Measurements from ENCODE around the gene TSPAN9.

Gene TSPAN9

DNA sequence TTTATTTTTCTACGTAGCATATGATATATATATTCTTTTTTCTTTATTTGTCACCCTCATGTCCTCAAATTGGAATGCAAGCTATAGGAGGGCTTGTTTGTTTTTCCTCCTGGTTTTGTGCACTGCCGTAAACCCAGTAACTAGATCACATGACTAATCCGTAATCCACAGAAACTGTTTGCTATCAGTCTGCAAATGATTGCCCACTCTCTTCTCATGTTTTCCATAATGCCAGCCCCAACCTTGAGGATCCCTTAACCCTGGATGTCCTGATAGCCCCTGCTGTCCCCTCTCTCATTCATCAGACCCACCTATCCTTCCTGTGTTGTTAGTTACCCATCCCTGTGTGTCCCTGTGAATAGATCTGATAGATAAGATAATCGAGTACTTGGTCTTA is 94.0 kb downstream of the TSPAN9 start:
- DNase-seq: no peak

DNA sequence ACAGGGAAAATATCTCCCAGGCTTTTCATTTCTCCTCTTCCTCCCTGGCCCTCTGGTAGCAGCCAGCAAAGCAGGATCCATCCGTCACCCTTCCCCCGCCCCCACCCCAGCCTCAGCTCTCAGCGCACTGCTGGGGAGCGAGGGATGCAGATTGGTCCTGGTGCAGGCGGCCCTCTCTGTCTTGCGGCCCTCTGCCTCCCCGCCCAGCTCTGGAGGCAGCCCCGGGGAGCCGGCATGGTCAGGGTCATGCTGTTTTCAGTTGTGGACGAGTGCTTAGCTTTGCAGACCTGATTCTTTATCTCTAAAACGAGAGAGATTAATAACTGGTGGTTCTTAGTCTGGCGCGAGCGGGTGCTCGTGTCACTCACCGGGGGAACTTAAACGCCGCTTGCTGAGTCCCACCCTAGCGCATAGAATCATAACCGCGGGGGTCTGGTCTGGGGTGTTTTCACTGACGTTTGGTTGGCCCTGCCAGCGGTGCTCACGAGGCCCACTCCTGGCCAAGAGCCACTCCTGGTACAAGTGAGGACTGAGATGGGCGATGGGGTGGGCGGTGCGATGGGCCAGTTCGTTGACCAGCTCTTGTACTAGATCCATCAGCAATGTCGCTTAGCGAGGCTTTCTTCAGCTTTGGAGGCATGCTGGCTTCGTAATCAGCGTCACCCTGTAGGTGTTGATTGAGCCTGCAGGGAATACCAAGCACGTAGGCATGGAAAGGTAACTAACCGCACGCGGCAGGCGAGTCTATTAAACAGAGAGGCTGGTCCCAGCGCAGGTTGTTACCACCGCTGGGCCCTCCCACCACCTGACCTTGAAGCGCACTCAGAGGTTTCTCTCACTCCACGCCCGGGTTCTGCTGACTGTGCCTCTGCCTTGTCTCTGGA is 95.2 kb downstream of the TSPAN9 start:
- DNase-seq: no peak

DNA sequence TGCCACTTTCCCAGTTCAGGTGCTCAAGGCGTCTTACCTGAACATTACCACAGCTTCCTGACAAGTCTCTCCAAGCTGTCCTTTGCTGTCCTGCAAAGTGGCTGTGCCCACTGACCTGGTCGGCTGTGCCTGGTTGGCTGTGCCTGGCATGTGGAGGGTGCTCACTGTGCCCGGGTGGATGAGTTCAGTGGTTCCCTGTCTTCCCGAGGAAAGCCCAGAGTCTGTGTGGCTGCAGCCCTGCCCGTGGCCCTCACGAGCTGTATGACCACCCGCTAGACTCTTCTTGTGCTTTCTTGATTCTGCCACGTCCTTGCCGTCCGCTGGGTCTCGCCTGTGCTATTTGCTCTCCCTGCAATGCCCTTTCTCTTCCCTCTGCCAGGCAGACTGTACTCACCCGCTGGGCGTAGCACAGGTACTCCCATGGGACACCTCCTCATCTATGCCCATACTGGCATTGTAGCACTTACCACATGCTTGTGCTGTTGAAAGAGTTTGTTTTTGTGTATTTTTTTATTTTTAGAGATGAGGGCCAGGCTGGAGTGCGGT is 95.9 kb downstream of the TSPAN9 start:
- no peak for DNase-seq

DNA sequence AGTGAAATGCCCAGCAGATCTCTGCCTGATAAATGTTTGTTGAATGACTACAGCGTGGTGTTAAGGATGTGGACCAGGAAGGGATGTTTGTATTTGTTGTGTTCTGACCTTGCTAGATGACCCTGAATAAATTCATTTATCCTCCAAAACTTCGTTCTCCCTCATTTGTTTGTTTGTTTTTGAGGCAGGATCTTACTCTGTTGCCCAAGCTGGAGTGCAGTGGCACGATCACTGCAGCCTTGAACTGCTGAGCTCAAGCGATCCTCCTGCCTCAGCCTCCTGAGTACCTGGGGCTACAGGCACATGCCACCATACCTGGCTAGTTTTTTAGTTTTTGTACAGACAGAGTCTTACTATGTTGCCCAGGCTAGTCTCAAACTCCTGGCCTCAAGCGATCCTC is 96.7 kb downstream of the TSPAN9 start:
- no peak for DNase-seq

DNA sequence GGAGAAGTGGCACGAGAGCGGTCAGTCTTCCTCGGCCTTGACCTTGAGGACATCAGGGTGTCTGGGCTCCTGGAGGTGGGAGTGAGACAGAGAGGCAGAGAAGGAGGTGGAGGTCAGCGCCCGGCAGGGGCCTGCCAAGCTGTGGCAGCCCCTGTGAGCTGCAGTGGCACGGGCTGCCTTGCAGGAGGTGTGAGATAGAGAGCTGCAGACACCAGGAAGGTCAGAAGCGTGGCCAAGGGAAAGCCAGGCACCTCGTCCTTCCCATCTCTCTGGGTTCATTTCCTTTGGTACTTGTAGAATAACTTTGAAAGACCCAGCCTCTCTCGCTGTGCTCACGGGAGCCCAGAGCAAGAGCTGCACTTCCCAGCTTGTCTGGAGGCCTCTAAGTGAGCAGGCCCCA is 98.1 kb downstream of the TSPAN9 start:
- DNase-seq: no peak

DNA sequence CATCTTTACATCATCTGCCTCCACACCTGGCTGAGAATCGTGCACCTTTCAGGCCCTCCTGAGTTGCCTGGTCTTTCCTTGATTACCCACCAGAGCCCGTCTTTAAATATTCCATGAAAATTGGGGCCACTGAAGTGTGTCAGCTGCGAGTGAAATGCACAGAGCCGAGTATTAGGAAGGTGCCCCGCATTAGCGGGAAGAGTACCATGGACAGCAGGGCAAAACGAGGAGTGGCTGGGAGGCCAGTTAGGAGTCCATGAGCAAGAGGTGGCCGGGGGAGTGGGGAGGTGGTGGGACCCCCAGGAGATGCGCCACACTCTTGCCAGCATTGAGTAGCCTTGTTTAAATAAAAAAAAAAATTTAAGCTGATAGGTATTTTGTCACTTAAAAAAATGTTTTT is 99.6 kb downstream of the TSPAN9 start:
- DNase-seq: no peak

DNA sequence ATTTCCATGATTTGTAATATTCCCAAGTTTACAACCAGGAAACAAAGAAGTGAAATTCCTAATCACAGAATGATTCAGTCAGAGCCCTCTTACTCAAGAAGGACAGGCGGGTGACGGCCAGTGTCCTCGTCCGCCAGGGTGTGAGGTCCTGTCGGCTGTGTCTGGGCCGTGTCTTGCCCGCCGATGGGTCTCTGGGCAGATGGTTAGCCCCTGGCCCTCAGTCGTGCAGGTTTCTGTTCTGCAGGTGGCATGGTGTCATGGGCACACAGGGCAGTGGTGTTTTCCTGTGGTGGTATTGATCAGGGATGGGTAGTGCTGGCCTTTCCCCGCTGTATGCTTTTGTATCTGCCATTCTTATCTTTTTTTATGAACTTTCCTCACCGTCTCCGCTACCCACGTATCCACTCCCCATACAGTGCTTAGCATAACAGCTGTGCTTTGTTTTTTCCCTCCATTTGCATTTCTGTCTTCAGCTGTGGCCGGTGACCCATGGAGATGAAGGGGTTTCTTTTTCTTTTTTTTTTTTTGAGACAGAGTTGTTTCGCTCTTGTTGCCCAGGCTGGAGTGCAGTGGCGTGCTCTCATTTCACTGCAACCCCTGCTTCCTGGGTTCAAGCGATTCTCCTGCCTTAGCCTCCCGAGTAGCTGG is 100.7 kb downstream of the TSPAN9 start:
- DNase-seq: no peak

DNA sequence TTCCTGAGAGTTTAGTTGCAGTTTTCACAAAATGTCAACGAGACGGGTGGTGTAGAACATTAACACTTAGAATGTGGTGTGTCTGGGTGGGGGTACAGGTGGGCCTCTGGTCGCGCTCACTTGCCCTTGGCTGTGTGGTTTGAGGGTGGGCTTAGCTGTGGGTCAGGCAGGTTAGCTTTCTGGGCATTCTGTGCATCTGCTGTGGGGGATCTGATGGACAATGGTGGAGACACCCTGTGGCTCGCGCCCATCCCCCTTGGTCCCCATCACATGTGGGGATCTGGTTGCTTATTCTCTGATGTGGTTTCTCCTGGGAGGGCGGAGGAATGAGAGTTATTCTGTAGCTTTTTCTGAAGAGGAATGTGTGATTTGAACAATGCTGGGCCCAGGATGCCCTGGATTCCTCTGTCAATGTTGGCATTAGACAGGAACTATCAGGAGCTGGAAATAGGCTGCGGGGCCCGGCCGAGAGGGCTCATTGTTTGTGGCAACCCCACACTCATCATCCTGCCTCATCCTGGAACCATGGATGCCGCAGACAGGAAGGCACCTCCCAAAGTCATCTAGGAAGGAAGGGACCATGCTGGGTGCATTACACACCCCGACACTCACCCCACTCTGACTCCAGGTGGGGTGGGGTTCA is 101.6 kb downstream of the TSPAN9 start:
- no peak for DNase-seq

DNA sequence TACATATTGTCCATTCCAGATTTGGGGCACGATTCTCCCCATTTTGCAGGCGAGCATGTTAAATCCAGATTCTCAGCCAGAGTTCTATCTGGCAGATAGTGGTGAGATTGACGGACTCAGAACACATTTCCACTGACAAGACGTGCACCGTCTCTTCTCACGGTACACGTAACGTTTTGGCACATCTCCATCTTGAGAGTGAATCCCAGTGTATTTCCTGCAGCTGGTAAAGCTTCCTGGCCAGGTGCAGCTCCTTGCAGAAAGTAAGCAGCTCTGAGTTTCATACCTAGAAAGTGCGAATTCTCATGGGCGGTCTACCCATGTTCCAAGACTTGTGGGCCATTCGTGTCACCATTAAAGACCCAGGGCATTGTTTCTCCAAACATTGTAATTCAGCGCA is 102.6 kb downstream of the TSPAN9 start:
- DNase-seq: no peak

DNA sequence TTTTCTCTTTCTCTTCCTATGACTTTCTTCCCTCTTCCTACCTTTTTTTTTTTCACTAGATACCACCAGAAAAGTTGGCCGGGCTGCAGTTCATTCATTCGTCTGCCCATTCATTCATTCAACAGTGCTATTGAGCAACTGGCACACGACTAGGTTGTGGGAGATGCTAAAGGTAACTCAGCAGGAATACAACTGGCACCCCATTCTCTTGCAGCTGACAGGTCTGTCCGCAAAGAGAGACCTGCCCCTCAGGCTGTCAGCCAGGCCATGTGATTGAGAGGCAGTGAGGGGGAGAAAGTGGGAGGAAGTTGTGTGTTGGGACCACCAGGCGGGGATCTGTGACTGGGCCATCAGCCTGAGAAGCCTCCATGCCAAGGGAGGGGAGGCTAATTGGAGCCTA is 105.2 kb downstream of the TSPAN9 start:
- DNase-seq: no peak

DNA sequence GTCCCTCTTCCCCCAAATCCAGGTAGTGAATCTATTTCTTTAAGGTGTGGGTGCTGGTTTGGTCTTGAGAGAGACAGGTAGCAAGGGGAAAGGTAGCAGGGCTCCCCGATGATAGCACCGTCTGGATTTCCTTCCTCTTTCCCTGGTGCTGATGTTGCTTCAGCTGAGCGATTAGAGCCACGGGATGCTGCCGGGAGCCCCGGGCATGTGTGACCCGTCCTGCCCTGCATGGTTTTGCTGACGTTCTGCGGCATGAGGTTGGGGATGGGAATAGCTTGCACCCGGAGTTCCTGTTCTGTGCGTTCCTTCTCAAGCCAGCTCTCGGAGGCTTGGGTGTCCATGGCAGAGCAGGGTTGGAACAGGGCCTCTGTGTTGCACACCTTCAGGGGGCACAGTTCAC is 107.3 kb downstream of the TSPAN9 start:
- DNase-seq: no peak

DNA sequence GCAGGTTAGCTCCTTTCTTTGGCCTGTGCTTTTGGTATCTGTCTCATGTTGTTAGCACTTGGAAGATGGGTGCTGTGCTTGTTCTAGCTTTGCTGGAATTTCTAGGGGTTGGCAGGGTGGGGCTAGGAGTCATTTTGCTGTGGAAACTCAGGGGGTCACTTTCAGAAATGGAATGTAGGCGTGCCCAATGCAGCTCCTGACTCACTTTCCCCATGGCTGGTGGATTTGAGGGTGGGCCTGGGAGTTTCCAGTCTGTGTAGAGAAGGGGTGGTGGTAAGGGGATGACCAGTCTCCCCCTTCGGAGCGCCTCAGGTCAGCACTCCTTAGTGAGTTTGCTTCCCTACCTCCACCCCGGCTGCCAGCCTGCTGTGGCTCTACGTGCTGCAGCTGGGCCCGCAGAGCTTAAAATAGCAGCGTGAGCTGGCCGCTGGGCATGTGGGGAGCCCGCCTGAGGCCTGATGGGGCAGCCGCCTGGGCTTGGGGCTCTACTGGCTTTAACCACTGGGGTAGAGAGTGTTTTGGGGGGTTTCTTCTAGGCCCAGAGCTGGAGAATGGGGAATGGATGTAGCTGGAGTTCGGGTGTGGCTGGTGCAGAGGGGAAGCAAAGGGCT is 108.2 kb downstream of the TSPAN9 start:
- DNase-seq: no peak

DNA sequence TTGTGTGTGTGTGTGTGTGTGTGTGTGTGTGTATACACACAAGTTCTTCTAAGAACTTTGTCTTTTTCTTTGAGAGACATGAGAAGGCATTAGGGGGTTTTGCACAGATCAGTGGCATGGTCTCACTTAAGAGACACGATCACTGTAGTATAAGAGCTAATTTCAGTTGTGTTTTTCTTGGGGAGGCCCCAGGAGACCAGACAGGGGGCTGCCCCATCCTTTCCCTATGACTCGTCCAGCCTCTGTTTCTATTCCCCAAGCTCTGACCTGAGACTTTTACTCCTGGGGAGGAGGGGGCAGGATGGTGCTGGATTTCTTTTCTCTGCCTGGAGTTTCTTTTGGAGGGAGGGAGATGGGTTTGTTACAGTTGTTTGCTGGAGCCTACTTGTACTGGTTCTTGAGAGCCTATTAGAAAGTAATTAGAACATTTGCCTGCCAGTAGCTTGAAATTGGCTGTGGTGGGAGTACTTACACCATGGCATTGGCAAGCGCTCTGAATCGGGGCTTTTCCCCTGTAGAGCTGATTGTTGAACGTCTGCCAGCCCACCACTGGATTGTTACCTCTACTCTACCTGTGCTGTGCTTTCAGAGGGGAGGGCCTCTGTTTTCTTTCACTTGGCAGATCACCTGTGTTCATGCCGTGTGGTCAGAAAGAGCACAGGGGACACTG is 109.5 kb downstream of the TSPAN9 start:
- no peak for DNase-seq

DNA sequence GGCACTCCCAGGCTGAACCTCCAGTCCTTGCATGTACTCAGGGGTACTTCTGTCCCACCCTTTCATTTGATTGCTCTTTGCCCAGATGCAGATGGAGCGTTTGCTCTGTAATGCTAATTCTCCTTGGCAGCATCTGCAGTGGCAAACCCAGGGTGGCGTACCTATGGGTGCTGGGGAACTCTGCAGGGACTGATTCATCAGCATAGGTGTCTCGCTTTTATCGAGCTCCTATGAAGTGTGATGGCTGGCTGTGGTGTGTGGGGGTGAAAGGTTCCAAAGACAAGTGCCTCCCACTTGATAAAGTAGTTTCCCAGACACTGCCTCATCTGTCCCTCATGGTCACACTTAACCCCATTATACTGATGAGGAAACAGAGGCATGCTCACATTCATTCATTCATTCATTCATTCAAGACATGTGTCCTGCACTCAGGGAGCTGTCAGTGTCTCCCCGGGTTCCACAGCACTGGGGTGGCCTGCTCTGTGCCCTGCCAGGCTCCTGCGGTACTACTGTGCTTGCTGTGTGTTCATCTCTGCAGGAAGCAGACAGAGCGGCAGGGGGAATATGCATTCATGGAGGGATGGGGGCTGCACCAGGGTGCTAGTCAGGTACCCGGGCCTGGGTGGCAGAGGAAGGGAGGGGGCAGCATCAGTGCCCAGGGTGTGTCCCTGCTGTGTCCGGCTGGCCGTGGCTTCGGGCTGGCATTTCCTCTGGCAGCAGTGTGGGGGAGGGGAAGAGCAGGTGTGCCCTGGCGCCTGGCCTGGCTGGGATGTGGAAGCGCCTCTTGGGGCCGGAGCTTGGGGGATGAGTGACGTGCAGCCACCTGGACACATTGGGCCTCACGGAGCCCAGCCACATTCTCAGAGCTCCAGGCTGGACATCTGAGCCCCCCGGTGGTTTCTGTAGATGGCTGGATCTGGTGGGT is 110.9 kb downstream of the TSPAN9 start:
- DNase-seq: no peak

DNA sequence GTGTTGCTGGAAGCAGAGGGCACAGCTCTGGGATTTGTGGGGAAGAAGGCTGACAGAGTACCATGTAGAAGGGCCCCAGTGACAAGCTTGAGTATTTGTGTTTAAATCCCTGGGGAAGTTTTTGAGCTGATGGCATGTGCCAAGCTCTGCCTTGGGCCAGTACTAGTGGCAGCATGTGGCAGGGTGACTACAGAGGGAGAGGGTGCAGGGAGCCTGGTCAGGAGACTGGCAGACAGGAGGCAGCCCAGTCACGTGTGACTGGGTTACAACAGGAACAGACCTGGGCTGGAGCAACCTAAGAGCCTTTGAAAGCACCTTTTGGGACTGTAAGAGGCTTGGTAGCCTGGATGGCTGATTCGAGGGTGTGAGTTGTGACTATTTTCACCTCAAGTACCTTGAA is 112.1 kb downstream of the TSPAN9 start:
- no peak for DNase-seq

DNA sequence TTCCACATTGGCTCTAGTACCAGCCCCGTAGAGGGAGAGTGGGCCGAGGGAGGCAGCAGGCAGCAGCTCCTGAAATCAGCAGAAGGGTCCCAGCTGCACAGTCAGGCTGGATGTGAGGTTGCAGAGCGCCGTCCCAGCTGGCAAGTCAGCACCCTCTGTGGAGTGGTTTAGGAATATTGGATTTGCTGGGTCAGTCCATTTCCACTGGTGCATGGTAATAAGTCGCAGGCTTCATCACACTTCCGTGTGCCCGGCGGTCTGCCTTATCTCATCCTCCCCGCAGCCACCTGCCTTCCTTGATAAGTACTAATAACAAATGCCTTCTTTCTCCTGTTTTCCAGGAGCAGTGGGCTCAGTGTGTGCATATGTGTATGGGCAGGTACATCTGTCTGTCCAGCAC is 112.9 kb downstream of the TSPAN9 start:
- DNase-seq: no peak

DNA sequence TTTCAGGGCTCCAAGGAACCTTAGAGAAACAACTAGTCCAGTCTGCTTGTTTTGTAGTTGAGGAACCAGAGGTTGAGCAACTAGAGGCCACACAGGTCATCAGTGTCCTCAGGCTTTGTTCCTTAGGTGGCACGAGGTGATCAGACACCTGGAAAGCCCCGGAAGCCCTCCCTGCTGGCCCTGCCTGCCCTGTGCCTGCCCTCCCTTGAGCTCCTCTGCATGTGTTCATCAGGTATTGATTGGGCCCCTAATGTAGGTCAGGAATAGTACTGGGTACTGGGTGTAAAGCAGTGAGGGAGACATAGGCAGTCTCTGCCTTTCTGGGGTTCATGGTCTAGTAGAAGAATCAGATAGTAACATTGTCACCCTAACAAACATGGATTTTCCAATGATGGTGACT is 114.3 kb downstream of the TSPAN9 start:
- no peak for DNase-seq

DNA sequence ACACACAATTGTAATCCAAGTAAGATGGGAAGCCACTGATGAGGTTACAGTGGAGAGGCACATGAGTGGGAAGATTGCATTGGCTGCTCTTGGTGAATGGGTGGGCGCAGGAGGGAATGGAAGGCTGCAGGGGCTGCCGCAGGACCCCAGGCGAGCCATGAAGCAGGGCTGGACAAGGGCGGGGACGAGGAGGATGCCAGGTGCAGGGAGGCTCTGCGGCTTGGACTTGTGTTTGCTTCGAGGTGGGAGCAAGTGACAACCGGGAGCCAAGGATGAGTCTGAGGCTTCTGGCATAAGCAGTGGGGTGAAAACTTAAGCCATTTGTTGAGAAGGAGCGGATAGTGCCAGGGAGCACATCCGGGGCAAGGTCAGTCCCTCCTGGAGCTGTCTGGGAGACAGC is 115.0 kb downstream of the TSPAN9 start:
- DNase-seq: no peak

DNA sequence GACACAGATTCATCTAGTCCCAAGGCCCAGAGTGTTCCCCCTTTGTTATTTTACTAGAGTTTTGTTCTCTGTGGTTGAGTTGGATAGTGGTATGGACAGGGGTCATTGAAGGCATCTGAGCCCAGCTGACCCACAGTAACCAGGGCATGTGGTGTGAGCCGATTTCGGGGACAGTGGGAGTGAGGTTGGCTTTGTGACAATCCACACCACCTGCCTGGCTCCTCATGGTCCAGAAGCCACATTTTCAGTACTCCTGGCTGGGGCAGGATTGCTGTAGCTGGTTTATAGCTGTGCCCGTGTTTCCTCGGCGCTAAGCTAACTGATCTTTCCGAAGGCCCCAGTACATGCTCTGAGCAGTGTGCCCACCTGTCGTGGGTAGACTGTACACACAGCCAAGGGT is 116.0 kb downstream of the TSPAN9 start:
- DNase-seq: no peak

DNA sequence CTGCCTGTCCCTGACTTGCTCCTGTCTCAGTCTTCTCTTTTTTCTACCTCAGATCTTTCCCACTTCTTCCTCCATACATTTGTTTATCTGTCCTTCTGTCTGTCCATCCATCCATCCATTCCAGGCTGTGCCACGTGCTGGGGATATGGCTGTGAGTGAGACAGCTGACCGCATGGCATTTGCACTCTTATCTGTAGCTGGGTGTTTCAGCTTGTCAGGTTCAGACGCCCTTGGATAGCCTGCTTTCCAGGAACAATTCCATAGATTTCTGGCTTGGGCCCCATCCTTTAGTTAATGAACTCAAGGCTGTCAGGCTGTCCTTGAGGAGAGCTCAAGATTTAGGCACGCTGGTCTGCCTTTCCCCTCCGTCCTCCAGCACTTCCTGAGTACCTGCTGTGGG is 116.6 kb downstream of the TSPAN9 start:
- DNase-seq: no peak

DNA sequence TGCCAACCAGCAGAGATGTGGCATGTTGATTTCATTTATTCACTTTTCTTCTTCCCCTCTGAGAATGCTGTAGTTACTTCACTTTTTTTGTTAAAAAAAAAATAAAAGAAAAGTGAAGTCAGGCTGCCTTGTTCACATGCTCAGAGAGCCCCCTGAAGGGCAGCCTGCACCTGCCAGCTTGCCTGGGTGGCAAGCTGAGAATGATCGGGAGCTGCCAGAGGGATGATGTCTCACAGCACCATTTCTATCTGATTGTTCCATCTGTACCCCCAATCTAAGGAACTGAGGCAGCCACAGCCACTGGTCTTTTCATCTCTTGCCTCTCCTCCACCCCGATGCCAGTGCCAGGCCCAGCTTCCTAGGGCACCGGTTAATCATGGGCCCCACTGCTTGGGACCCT is 118.2 kb downstream of the TSPAN9 start:
- no peak for DNase-seq
